EL (cell line): Measurements from ENCODE around the gene DMXL1.

Experiments used
- DNase-seq: peaks from one replicate; pipeline ENCODE4 v3.0.0-alpha.2; 2016

Gene DMXL1

GRCh38 chr5:119292701-119293515, 222.0 kb downstream of the DMXL1 start:
- no peak for DNase-seq

GRCh38 chr5:119293516-119293829, 222.6 kb downstream of the DMXL1 start:
- DNase-seq, result no peak
